Small intestine (tissue), 7 donors: ENCODE results near the gene POMGNT1. TPM values are rescaled to one million over a fixed set of nuclear protein-coding genes. Genes with fewer than 3 reads are reported as not detected.

Source experiments
- DNase-seq, 2 donors: peaks; one replicate each; pipeline versions ENCODE4 v3.0.0 to v3.0.0-alpha.2; 2013
- FAIRE-seq: peaks from 2 replicates; lab custom pipeline; 2012; peaks lifted over from hg19 to GRCh38; lab: Jason Lieb, UNC
- H3K27ac ChIP-seq, 3 donors: one replicate each; pipeline ENCODE4 v1.5.1; 2013; ENCODE audit warnings: low read length in 2 of 3, mild to moderate bottlenecking in 2 of 3, control low read depth in 1 of 3, inconsistent platforms in 1 of 3, low read depth in 1 of 3, moderate library complexity in 1 of 3
- H3K27me3 ChIP-seq, 3 donors: one replicate each; pipeline ENCODE4 v1.6.1; 2013; ENCODE audit warnings: low read length in 3 of 3, inconsistent platforms in 1 of 3; ENCODE audit not compliant: control insufficient read depth in 3 of 3, insufficient read depth in 3 of 3
- H3K36me3 ChIP-seq, 3 donors: one replicate each; pipeline ENCODE4 v1.6.1; 2013; ENCODE audit warnings: low read length in 3 of 3, inconsistent platforms in 1 of 3, low read depth in 1 of 3, mild to moderate bottlenecking in 1 of 3, moderate library complexity in 1 of 3; ENCODE audit not compliant: control insufficient read depth in 3 of 3, insufficient read depth in 2 of 3
- H3K4me1 ChIP-seq, 3 donors: one replicate each; pipeline ENCODE4 v1.6.1; 2013; ENCODE audit warnings: low read length in 2 of 3, inconsistent platforms in 1 of 3, low read depth in 1 of 3, mild to moderate bottlenecking in 1 of 3, moderate library complexity in 1 of 3; ENCODE audit not compliant: control insufficient read depth in 3 of 3, insufficient read depth in 2 of 3
- H3K4me3 ChIP-seq, 3 donors: one replicate each; pipeline ENCODE4 v1.5.1; 2013; ENCODE audit warnings: low read length in 3 of 3, control low read depth in 1 of 3, inconsistent platforms in 1 of 3, low read depth in 1 of 3, mild to moderate bottlenecking in 1 of 3, moderate library complexity in 1 of 3
- H3K9me3 ChIP-seq, 2 donors: one replicate each; pipeline ENCODE4 v1.6.1; 2013; ENCODE audit warnings: low read depth in 1 of 2, low read length in 1 of 2; ENCODE audit not compliant: control insufficient read depth in 2 of 2, insufficient read depth in 1 of 2
- WGBS, 3 donors: extraction: QIAGEN DNeasy Blood & Tissue Kit; methylation state at CpG; one replicate each; pipeline ENCODE4 v1.1.7; 2013; 5-methylcytosine and 5-hydroxymethylcytosine counted together
- polyA plus RNA-seq, 4 donors: library from polyadenylated mRNA; stranded (reverse) in 3 of 4; unstranded in 1 of 4; fragments of 200-250 nt in 3 of 4; fragments of 120-200 nt in 1 of 4; gene quantifications; one replicate each; pipeline versions ENCODE4 v1.2.1 to v1.2.3, GENCODE V29; 2013
- donor health status: healthy with polysubstance abuse.
- donor health status: control.
- donor health status: control.
- donor health status: Bipolar disorder and iron deficiency.
- donor health status: healthy.

The POMGNT1 gene
- polyA plus RNA-seq, 4 donors, result 37.6 to 81.3 (median 48.8) TPM

DNA sequence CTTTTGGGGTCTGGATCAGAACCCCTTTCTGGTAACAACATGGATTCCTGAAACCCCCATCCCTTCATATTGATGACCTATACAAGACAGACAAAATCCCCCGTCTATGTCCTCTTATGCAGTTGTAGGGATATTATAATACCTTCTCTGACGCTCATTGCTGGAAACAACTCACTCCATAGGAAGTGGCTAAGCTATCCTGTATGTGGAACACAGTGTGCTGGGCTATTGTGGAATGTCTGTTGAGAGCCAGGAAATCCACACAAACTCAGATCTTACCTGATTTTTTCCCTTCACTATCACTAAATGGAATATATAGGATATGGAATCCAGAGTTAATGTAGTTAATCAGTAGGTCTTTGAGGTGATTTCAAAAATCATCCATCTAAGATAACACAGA lies 48.1 kb downstream of the POMGNT1 start:
- Histone ChIP-seq H3K27me3 (no peaks in the 10 kb centered on the region), H3K36me3 (no peaks in the 10 kb centered on the region), H3K27ac (no peak overlapping the region), H3K9me3 (no peaks in the 10 kb centered on the region), H3K4me1 (peaks cover 0 to 9% (median 0%) of the 10 kb centered on the region in 3 donors), H3K4me3 (no peak overlapping the region)
- DNase-seq, result no peak
- FAIRE-seq, result no peak
- 86 to 92% (median 88%) methylated on average over 2 of the region's 2 CpGs for WGBS, 3 donors

GRCh38 chr1:46148318-46148717 lies 49.9 kb downstream of the POMGNT1 start:
- H3K4me1 ChIP-seq, result peaks cover 0 to 10% (median 0%) of the 10 kb centered on the region in 3 donors
- H3K27me3 ChIP-seq, result no peaks in the 10 kb centered on the region
- H3K36me3 ChIP-seq, result no peaks in the 10 kb centered on the region
- H3K27ac ChIP-seq, result no peak overlapping the region
- no peak overlapping the region for H3K4me3 ChIP-seq
- FAIRE-seq (no peak), DNase-seq (no peak)
- WGBS, 3 donors, result 54 to 75% (median 73%) methylated on average over 2 of the region's 2 CpGs
- no peaks in the 10 kb centered on the region for H3K9me3 ChIP-seq

Other genes starting within 250 kb of the POMGNT1 start
- 10 to 100 TPM in 1 of 4 donors, 1 to 10 TPM in 3; 1.6 to 13.5 (median 3.6) TPM for gene PIK3R3, start 65.8 kb downstream of the POMGNT1 start, polyA plus RNA-seq
- 100 to 1,000 TPM in 1 of 4 donors, 10 to 100 TPM in 3; 22.7 to 104 (median 52.2) TPM for gene TSPAN1, start 23.3 kb downstream of the POMGNT1 start, polyA plus RNA-seq
- not detected for gene P3R3URF, start 21.9 kb downstream of the POMGNT1 start, polyA plus RNA-seq
- gene LURAP1, start 4.9 kb upstream of the POMGNT1 start, polyA plus RNA-seq, result 1 to 10 TPM in 1 of 4 donors, under 1 TPM in 2, not detected in 1; 0.22 to 1.8 (median 0.27) TPM
- 1 to 10 TPM; 1.9 to 9.7 (median 3.9) TPM for gene RAD54L, start 49.3 kb upstream of the POMGNT1 start, polyA plus RNA-seq
- 10 to 100 TPM; 20.8 to 64.3 (median 30.1) TPM for gene LRRC41, start 105.2 kb upstream of the POMGNT1 start, polyA plus RNA-seq
- gene UQCRH, start 105.3 kb upstream of the POMGNT1 start, polyA plus RNA-seq, result 1,000 to 10,000 TPM in 1 of 4 donors, 100 to 1,000 TPM in 3; 294 to 1,100 (median 915) TPM
- gene NSUN4, start 142.4 kb upstream of the POMGNT1 start, polyA plus RNA-seq, result 10 to 100 TPM in 3 of 4 donors, 1 to 10 TPM in 1; 8.3 to 19.8 (median 11.6) TPM
- gene FAAH, start 195.9 kb upstream of the POMGNT1 start, polyA plus RNA-seq, result 100 to 1,000 TPM in 1 of 4 donors, 10 to 100 TPM in 3; 28.7 to 138 (median 68.6) TPM